SKM-1 (cell line): ENCODE measurements around the gene ZNF354B.
"Not testable (repeated sequence)": the region's sequence is repeated elsewhere in the genome, so short reads cannot be mapped to it uniquely, and the experiment has no call there.

ENCODE experiments used
- DNase-seq: peaks from one replicate; lab custom pipeline; 2025; ENCODE audit not compliant: unreplicated experiment; lab: John Stamatoyannopoulos, UW

Gene ZNF354B

GRCh38 chr5:178859625-178860521 is at the start of gene ZNF354B:
TSS of gene ZNF354B (plus strand) at chr5:178859953. CDS start at chr5:178861048, 1,095 bp downstream.
- DNase-seq = peak; percentile 80

- DNase-seq = no peak
Observed at GRCh38 chr5:178817506-178817905, 42.2 kb upstream of the ZNF354B start.

- no peak for DNase-seq
Observed at GRCh38 chr5:178818094-178818493, 41.7 kb upstream of the ZNF354B start.

- no peak for DNase-seq
Observed at GRCh38 chr5:178820001-178820400, 39.8 kb upstream of the ZNF354B start.

- no peak for DNase-seq
Observed at GRCh38 chr5:178825444-178825843, 34.3 kb upstream of the ZNF354B start.

GRCh38 chr5:178826216-178826615 is 33.5 kb upstream of the ZNF354B start:
- DNase-seq = no peak

- no peak for DNase-seq
Observed at GRCh38 chr5:178827636-178828035, 32.1 kb upstream of the ZNF354B start.

- no peak for DNase-seq
Observed at GRCh38 chr5:178831049-178831448, 28.7 kb upstream of the ZNF354B start.

GRCh38 chr5:178832618-178833201 is 27.0 kb upstream of the ZNF354B start:
- DNase-seq = no peak

GRCh38 chr5:178836628-178837027 is 23.1 kb upstream of the ZNF354B start:
- no peak for DNase-seq

GRCh38 chr5:178838695-178839318 is 20.9 kb upstream of the ZNF354B start:
- not testable (repeated sequence) for DNase-seq

GRCh38 chr5:178839319-178839704 is 20.4 kb upstream of the ZNF354B start:
- peak; percentile 43 for DNase-seq

GRCh38 chr5:178840399-178840798 is 19.4 kb upstream of the ZNF354B start:
- DNase-seq = not testable (repeated sequence)

- DNase-seq = no peak
Observed at GRCh38 chr5:178849316-178849715, 10.4 kb upstream of the ZNF354B start.

- DNase-seq = no peak
Observed at GRCh38 chr5:178851951-178852350, 7.8 kb upstream of the ZNF354B start.

GRCh38 chr5:178854284-178854683 is 5.5 kb upstream of the ZNF354B start:
- no peak for DNase-seq

GRCh38 chr5:178860615-178861014 is 862 bp downstream of the ZNF354B start:
- not testable (repeated sequence) for DNase-seq

- no peak for DNase-seq
Observed at GRCh38 chr5:178861627-178862026, 1.9 kb downstream of the ZNF354B start.

GRCh38 chr5:178866946-178867345 is 7.2 kb downstream of the ZNF354B start:
- no peak for DNase-seq

- no peak for DNase-seq
Observed at GRCh38 chr5:178869577-178869976, 9.8 kb downstream of the ZNF354B start.

- DNase-seq = no peak
Observed at GRCh38 chr5:178870411-178870810, 10.7 kb downstream of the ZNF354B start.

GRCh38 chr5:178872302-178872701 is 12.5 kb downstream of the ZNF354B start:
- no peak for DNase-seq
